ENCODE results near the gene IPCEF1.

Gene IPCEF1

GRCh38 chr6:154360476-154360875 lies 3.9 kb upstream of the IPCEF1 start:
- Mint-ChIP-seq H3K4me3 (no peak overlapping the region), H3K27ac (peak overlapping the region; percentile 36), H3K4me1 (ENCODE audit: low read depth) (peaks cover 39% of the 10 kb centered on the region), H3K36me3 (ENCODE audit: low read depth) (no peaks in the 10 kb centered on the region), H3K27me3 (no peaks in the 10 kb centered on the region), H3K9me3 (no peaks in the 10 kb centered on the region)
- intact Hi-C loops (cut with micrococcal nuclease) = no loop called here

- H3K27me3 Mint-ChIP-seq = no peaks in the 10 kb centered on the region
- H3K4me1 Mint-ChIP-seq (ENCODE audit: low read depth) = peaks cover 45% of the 10 kb centered on the region
Observed at GRCh38 chr6:154359679-154360078, 3.1 kb upstream of the IPCEF1 start.

GRCh38 chr6:154359161-154359574 lies 2.6 kb upstream of the IPCEF1 start:
- intact Hi-C loops (cut with micrococcal nuclease) = loop anchor here (5.0 to 10.0 kb wide), 3 partner anchors 124 to 376 kb away; partner anchors contain the start of gene SCAF8
- peak overlapping the region; percentile 82 for H3K27ac Mint-ChIP-seq
- no peaks in the 10 kb centered on the region for H3K27me3 Mint-ChIP-seq
- H3K4me3 Mint-ChIP-seq = peak overlapping the region; percentile 55
- H3K36me3 Mint-ChIP-seq (ENCODE audit: low read depth) = peaks cover 8% of the 10 kb centered on the region
- H3K9me3 Mint-ChIP-seq = peaks cover 9% of the 10 kb centered on the region
- H3K4me1 Mint-ChIP-seq (ENCODE audit: low read depth) = peaks cover 50% of the 10 kb centered on the region

More at GRCh38 chr6:154359679-154360078, 3.1 kb upstream of the IPCEF1 start:
- Mint-ChIP-seq H3K36me3 (ENCODE audit: low read depth) (peaks cover 3% of the 10 kb centered on the region), H3K4me3 (no peak overlapping the region), H3K27ac (peak overlapping the region; percentile 82), H3K9me3 (peaks cover 4% of the 10 kb centered on the region)
- intact Hi-C loops (cut with micrococcal nuclease) = loop anchor here (5.0 to 10.0 kb wide), 3 partner anchors 125 to 375 kb away; partner anchors contain the start of gene SCAF8

- Mint-ChIP-seq H3K9me3 (peaks cover 12% of the 10 kb centered on the region), H3K4me1 (ENCODE audit: low read depth) (peaks cover 54% of the 10 kb centered on the region), H3K36me3 (ENCODE audit: low read depth) (peaks cover 12% of the 10 kb centered on the region), H3K27ac (peak overlapping the region; percentile 82), H3K4me3 (no peak overlapping the region), H3K27me3 (no peaks in the 10 kb centered on the region)
- intact Hi-C loops (cut with micrococcal nuclease) = loop anchor here (5.0 to 10.0 kb wide), 3 partner anchors 123 to 377 kb away; partner anchors contain the start of gene SCAF8
Observed at GRCh38 chr6:154358019-154358545, 1.5 kb upstream of the IPCEF1 start.

- Mint-ChIP-seq H3K9me3 (peaks cover 12% of the 10 kb centered on the region), H3K4me3 (peak overlapping the region; percentile 70), H3K27ac (peak overlapping the region; percentile 87), H3K4me1 (ENCODE audit: low read depth) (peaks cover 65% of the 10 kb centered on the region), H3K27me3 (no peaks in the 10 kb centered on the region), H3K36me3 (ENCODE audit: low read depth) (peaks cover 12% of the 10 kb centered on the region)
- intact Hi-C loops (cut with micrococcal nuclease) = loop anchor here (5.0 to 10.0 kb wide), 3 partner anchors 121 to 379 kb away; partner anchors contain the start of gene SCAF8
Observed at GRCh38 chr6:154356113-154356512, 490 bp downstream of the IPCEF1 start.

GRCh38 chr6:154354265-154354777 lies 2.3 kb downstream of the IPCEF1 start:
- Mint-ChIP-seq H3K9me3 (peaks cover 12% of the 10 kb centered on the region), H3K4me3 (peak overlapping the region; percentile 70), H3K27me3 (no peaks in the 10 kb centered on the region), H3K27ac (peak overlapping the region; percentile 87), H3K36me3 (ENCODE audit: low read depth) (peaks cover 12% of the 10 kb centered on the region), H3K4me1 (ENCODE audit: low read depth) (peaks cover 54% of the 10 kb centered on the region)
- intact Hi-C loops (cut with micrococcal nuclease) = loop anchor here (5.0 to 10.0 kb wide), 3 partner anchors 52 to 380 kb away; partner anchors contain the start of gene SCAF8

GRCh38 chr6:154353626-154354025 lies 3.0 kb downstream of the IPCEF1 start:
- intact Hi-C loops (cut with micrococcal nuclease) = loop anchor here (5.0 to 10.0 kb wide), 3 partner anchors 51 to 381 kb away; partner anchors contain the start of gene SCAF8
- Mint-ChIP-seq H3K27ac (peak overlapping the region; percentile 87), H3K4me1 (ENCODE audit: low read depth) (peaks cover 48% of the 10 kb centered on the region), H3K9me3 (peaks cover 12% of the 10 kb centered on the region), H3K4me3 (peak overlapping the region; percentile 70), H3K27me3 (no peaks in the 10 kb centered on the region), H3K36me3 (ENCODE audit: low read depth) (peaks cover 12% of the 10 kb centered on the region)

GRCh38 chr6:154352898-154353585 lies 3.6 kb downstream of the IPCEF1 start:
- no peaks in the 10 kb centered on the region for H3K27me3 Mint-ChIP-seq
- H3K4me1 Mint-ChIP-seq (ENCODE audit: low read depth) = peaks cover 48% of the 10 kb centered on the region
- intact Hi-C loops (cut with micrococcal nuclease) = loop anchor here (5.0 to 10.0 kb wide), 3 partner anchors 51 to 382 kb away; partner anchors contain the start of gene SCAF8
- peak overlapping the region; percentile 13 for H3K4me3 Mint-ChIP-seq
- H3K36me3 Mint-ChIP-seq (ENCODE audit: low read depth) = peaks cover 14% of the 10 kb centered on the region
- H3K9me3 Mint-ChIP-seq = peaks cover 12% of the 10 kb centered on the region
- H3K27ac Mint-ChIP-seq = peak overlapping the region; percentile 87

GRCh38 chr6:154350293-154350692 lies 6.3 kb downstream of the IPCEF1 start:
- intact Hi-C loops (cut with micrococcal nuclease) = loop anchor here (5.0 to 10.0 kb wide), 3 partner anchors 48 to 385 kb away; partner anchors contain the start of gene SCAF8
- peaks cover 32% of the 10 kb centered on the region for H3K4me1 Mint-ChIP-seq (ENCODE audit: low read depth)
- no peaks in the 10 kb centered on the region for H3K27me3 Mint-ChIP-seq

GRCh38 chr6:154347981-154348380 lies 8.6 kb downstream of the IPCEF1 start:
- Mint-ChIP-seq H3K4me3 (no peak overlapping the region), H3K27me3 (no peaks in the 10 kb centered on the region)

More at GRCh38 chr6:154350293-154350692, 6.3 kb downstream of the IPCEF1 start:
- Mint-ChIP-seq H3K4me3 (no peak overlapping the region), H3K36me3 (ENCODE audit: low read depth) (peaks cover 36% of the 10 kb centered on the region), H3K27ac (no peak overlapping the region), H3K9me3 (peaks cover 23% of the 10 kb centered on the region)

GRCh38 chr6:154345811-154346210 lies 10.8 kb downstream of the IPCEF1 start:
- Mint-ChIP-seq H3K4me3 (no peak overlapping the region), H3K27ac (no peak overlapping the region), H3K27me3 (no peaks in the 10 kb centered on the region), H3K9me3 (peaks cover 12% of the 10 kb centered on the region), H3K36me3 (ENCODE audit: low read depth) (peaks cover 39% of the 10 kb centered on the region), H3K4me1 (ENCODE audit: low read depth) (peaks cover 47% of the 10 kb centered on the region)
- intact Hi-C loops (cut with micrococcal nuclease) = no loop called here

More at GRCh38 chr6:154347981-154348380, 8.6 kb downstream of the IPCEF1 start:
- Mint-ChIP-seq H3K36me3 (ENCODE audit: low read depth) (peaks cover 39% of the 10 kb centered on the region), H3K4me1 (ENCODE audit: low read depth) (peaks cover 38% of the 10 kb centered on the region), H3K27ac (no peak overlapping the region), H3K9me3 (peaks cover 12% of the 10 kb centered on the region)
- intact Hi-C loops (cut with micrococcal nuclease) = no loop called here

- peak overlapping the region; percentile 53 for H3K27ac Mint-ChIP-seq
- intact Hi-C loops (cut with micrococcal nuclease) = no loop called here
- peaks cover 12% of the 10 kb centered on the region for H3K9me3 Mint-ChIP-seq
- H3K36me3 Mint-ChIP-seq (ENCODE audit: low read depth) = peaks cover 39% of the 10 kb centered on the region
- no peaks in the 10 kb centered on the region for H3K27me3 Mint-ChIP-seq
- no peak overlapping the region for H3K4me3 Mint-ChIP-seq
- H3K4me1 Mint-ChIP-seq (ENCODE audit: low read depth) = peaks cover 59% of the 10 kb centered on the region
Observed at GRCh38 chr6:154343473-154344308, 12.9 kb downstream of the IPCEF1 start.

- intact Hi-C loops (cut with micrococcal nuclease) = no loop called here
- Mint-ChIP-seq H3K4me3 (no peak overlapping the region), H3K27me3 (no peaks in the 10 kb centered on the region), H3K9me3 (peaks cover 8% of the 10 kb centered on the region), H3K36me3 (ENCODE audit: low read depth) (peaks cover 26% of the 10 kb centered on the region), H3K4me1 (ENCODE audit: low read depth) (peaks cover 76% of the 10 kb centered on the region), H3K27ac (peak overlapping the region; percentile 39)
Observed at GRCh38 chr6:154341871-154342270, 14.7 kb downstream of the IPCEF1 start.

All from dendritic cell treated with granulocyte-macrophage colony-stimulating factor and Interleukin-4, amounts not matched to agents 40 ng/mL and 50 ng/mL, for 4 days (primary cell).